KOPT-K1 (cell line): ENCODE data around the gene SYT13.

Experiments used
- H3K27ac ChIP-seq: fragments of 200-600 bp; sonication (generic); 2 replicates; pipeline ENCODE4 v1.5.1; 2016; ENCODE audit warnings: antibody characterized with exemption, mild to moderate bottlenecking, low read depth, low read length; ENCODE audit not compliant: poor library complexity, severe bottlenecking
- H3K36me3 ChIP-seq: fragments of 200-600 bp; sonication (generic); 2 replicates; pipeline ENCODE4 v1.5.1; 2017; ENCODE audit warnings: antibody characterized with exemption, mild to moderate bottlenecking, low read length, moderate library complexity; ENCODE audit not compliant: insufficient read depth
- H3K9me3 ChIP-seq: fragments of 200-600 bp; sonication (generic); 2 replicates; pipeline ENCODE4 v1.5.1; 2017; ENCODE audit warnings: antibody characterized with exemption, low read length, mild to moderate bottlenecking; ENCODE audit not compliant: insufficient read depth, poor library complexity, severe bottlenecking

SYT13 gene

GRCh38 chr11:45270946-45271716, 15.0 kb downstream of the SYT13 start:
- Histone ChIP-seq H3K27ac (no peak overlapping the region), H3K36me3 (no peaks in the 10 kb centered on the region), H3K9me3 (no peaks in the 10 kb centered on the region)

DNA sequence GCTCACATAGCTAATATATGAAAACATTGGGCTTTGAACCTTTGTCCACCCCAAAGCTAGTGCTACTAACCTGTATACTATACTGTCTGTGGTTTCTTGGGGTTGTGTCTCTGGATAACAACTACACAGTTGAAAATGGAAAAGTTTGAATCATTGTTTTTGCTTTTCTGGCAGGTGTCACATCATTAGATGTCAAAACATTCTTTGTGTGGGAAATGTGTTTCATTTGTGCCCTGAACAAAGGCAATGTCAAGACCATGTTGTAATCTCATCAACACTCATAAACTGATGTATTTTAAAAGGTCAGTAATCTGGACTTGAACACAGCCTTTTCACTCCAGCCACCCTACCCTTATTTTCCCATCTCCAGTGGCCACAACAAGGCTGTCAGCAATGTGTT, 16.5 kb downstream of the SYT13 start:
- Histone ChIP-seq H3K9me3 (no peaks in the 10 kb centered on the region), H3K36me3 (no peaks in the 10 kb centered on the region), H3K27ac (no peak overlapping the region)

DNA sequence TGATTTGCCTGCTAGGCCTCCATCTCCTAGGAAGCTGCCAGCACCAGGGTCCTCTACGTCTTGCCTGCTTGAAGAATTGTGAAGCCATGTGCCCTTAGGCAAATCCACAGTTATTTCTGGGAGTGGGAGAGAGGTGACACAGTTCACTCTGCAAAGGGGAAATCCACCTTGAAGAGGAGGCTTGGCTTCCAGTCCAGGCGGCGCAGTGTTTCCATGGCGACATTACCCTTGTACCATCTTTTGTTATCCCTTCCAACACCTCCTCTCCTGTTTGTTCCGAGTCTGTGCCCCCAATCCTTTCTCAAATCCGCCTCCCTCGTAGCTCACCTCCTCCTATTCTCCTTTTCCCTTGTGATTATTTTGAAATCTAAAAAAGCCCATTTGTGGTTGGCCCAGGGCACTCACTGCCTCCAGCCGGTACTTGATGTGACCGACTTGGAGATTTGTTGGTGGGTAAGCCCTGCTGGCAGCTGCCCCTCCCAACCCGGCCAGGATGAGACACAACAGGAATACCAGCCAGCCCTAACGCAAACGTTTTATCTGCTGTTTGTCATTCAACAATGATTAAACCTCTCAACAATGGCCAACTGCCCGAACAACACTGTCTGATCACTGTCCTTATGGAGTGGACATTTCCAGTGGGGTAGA, 18.4 kb downstream of the SYT13 start:
- Histone ChIP-seq H3K27ac (no peak overlapping the region), H3K36me3 (no peaks in the 10 kb centered on the region), H3K9me3 (no peaks in the 10 kb centered on the region)

- no peak overlapping the region for H3K27ac ChIP-seq
- no peaks in the 10 kb centered on the region for H3K36me3 ChIP-seq
- no peaks in the 10 kb centered on the region for H3K9me3 ChIP-seq
Observed at GRCh38 chr11:45267052-45267451, 19.1 kb downstream of the SYT13 start.

GRCh38 chr11:45266676-45267020, 19.5 kb downstream of the SYT13 start:
- no peaks in the 10 kb centered on the region for H3K9me3 ChIP-seq
- no peak overlapping the region for H3K27ac ChIP-seq
- H3K36me3 ChIP-seq: no peaks in the 10 kb centered on the region

DNA sequence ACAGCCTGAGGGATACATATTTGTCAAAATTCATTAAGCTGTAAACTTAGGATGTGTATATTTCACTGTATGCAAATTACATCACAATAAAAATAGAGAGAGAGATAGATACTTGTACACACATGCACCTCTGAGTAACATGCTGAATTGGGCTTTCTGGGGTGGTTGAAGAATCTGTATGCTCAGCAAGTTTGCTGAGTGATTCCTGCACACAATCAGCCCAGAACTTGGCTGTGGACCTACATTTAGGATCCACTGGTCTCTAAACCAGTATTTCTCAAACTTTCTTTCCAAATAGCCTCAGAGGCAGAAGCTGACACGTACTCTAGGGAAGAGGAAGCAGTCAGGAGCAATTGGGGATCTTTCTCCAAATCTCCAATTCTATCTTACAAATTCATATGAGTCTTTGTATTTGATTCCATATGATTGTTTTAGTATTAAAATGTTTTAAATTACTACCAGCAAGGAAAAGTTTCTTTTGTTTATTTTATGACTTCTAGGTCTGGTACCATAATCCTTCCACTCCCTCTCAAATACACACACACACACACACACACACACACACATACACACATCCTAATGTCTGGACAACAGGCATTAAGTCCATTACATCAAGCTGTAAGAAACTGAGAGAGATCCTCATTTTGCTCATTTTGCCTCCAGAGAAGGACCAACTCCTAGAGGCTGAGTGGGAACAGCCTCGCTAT, 20.0 kb downstream of the SYT13 start:
- Histone ChIP-seq H3K9me3 (no peaks in the 10 kb centered on the region), H3K36me3 (no peaks in the 10 kb centered on the region), H3K27ac (no peak overlapping the region)

DNA sequence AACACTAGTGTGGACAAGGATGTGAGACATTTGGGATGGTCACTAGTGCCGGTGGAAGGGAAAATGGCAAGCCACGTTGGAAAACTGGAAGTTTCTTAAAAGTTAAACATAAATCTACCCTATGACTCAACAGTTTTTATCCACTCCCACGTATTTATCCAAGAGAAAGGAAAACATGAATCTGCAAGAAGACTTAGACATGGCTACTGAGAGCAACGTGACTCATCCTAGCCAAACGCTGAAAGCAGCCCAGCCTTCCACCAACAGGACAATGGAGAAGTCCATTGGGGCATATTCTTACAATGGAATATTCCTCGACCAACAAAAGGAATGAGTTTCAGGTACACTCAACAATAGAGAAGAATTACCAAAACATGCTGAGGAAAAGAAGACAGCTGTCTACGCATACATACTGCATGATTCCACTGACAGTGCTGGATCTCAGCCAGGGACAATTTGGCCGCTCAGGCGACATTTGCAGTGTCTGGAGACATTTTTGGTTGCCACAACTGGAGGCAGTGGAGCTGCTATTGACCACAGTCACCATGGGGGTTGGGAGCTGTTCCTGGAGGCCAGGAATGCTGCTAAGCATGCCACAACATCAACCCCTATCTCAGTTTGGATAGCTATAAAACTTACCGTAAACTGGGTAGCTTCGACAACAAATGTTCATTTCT, 21.2 kb downstream of the SYT13 start:
- Histone ChIP-seq H3K9me3 (no peaks in the 10 kb centered on the region), H3K36me3 (no peaks in the 10 kb centered on the region), H3K27ac (no peak overlapping the region)

GRCh38 chr11:45263773-45264172, 22.4 kb downstream of the SYT13 start:
- no peaks in the 10 kb centered on the region for H3K36me3 ChIP-seq
- H3K9me3 ChIP-seq: no peaks in the 10 kb centered on the region
- no peak overlapping the region for H3K27ac ChIP-seq

GRCh38 chr11:45262900-45263299, 23.2 kb downstream of the SYT13 start:
- Histone ChIP-seq H3K36me3 (no peaks in the 10 kb centered on the region), H3K27ac (no peak overlapping the region), H3K9me3 (no peaks in the 10 kb centered on the region)

- H3K9me3 ChIP-seq: no peaks in the 10 kb centered on the region
- H3K36me3 ChIP-seq: no peaks in the 10 kb centered on the region
- no peak overlapping the region for H3K27ac ChIP-seq
Observed at GRCh38 chr11:45260071-45260470, 26.1 kb downstream of the SYT13 start.

- no peaks in the 10 kb centered on the region for H3K36me3 ChIP-seq
- H3K9me3 ChIP-seq: no peaks in the 10 kb centered on the region
- no peak overlapping the region for H3K27ac ChIP-seq
Observed at GRCh38 chr11:45259592-45259991, 26.5 kb downstream of the SYT13 start.

DNA sequence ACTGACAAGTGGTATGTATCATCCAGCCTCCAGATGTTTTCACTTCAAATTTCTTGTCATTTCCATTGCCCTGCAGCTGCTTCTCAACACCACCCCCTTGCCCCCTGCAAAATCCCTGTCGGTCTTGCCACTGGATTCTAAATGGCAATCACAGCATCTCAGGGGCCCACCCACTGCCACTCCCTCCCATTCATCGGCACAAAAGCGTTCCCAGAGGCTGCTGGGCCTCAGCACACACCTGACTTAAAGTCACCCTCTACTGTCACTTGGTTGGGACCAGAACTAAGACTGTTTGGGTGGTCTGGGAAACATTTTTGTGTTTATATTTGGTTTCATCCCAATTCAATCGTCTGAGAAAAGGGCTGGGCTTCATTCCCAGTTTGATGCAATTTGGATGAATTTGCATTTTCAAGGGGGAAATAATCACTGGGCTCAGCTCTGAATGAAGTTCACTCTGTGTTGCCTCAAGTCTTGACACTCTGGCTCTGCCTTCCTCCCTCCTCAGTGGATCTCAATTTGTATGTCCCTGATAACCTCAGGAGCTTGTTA, 27.1 kb downstream of the SYT13 start:
- Histone ChIP-seq H3K27ac (no peak overlapping the region), H3K9me3 (no peaks in the 10 kb centered on the region)

GRCh38 chr11:45254070-45254469, 32.1 kb downstream of the SYT13 start:
- Histone ChIP-seq H3K9me3 (no peaks in the 10 kb centered on the region), H3K36me3 (no peaks in the 10 kb centered on the region)

More for the DNA sequence above, 27.1 kb downstream of the SYT13 start:
- no peaks in the 10 kb centered on the region for H3K36me3 ChIP-seq

DNA sequence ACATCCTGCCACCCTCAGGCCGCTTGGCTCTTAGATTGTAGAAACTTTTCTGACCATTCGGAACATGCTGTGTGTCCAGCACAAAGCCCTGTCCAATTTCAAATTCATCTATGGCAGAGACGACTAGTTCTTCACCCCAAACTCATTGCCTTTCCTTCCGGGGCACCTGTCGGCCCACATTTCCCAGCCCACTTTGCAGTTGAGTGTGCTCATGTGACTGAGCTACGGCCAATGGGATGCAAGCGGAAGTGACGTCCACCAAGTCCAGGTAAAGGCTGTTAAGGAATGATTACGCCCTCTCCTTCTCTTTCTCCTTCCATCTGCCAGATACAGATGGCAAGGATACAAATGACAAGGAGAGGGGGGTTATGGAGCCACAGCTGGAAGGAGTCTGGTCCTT, 32.5 kb downstream of the SYT13 start:
- Histone ChIP-seq H3K27ac (no peak overlapping the region), H3K9me3 (no peaks in the 10 kb centered on the region), H3K36me3 (no peaks in the 10 kb centered on the region)

More at GRCh38 chr11:45254070-45254469, 32.1 kb downstream of the SYT13 start:
- H3K27ac ChIP-seq: no peak overlapping the region

GRCh38 chr11:45252877-45253276, 33.3 kb downstream of the SYT13 start:
- Histone ChIP-seq H3K36me3 (no peaks in the 10 kb centered on the region), H3K27ac (no peak overlapping the region), H3K9me3 (no peaks in the 10 kb centered on the region)
